Kidney (tissue), 14 donors: ENCODE data around the gene SORCS2. TPM values are rescaled to one million over a fixed set of nuclear protein-coding genes. Genes with fewer than 3 reads are reported as not detected.

Experiments
- DNase-seq, 5 donors: peaks; one replicate each; pipeline ENCODE4 v3.0.0-alpha.2; 2013 to 2020
- FAIRE-seq: peaks from 2 replicates; lab custom pipeline; 2012; peaks lifted over from hg19 to GRCh38; lab: Jason Lieb, UNC
- H3K27ac ChIP-seq, 2 donors: one replicate each; pipeline ENCODE4 v1.7.0; 2013; ENCODE audit warnings: low read depth in 2 of 2, low read length in 2 of 2, inconsistent platforms in 1 of 2
- H3K27me3 ChIP-seq: one replicate; pipeline ENCODE4 v1.7.1; 2013; ENCODE audit warnings: low read length, inconsistent platforms; ENCODE audit not compliant: control insufficient read depth, insufficient read depth
- H3K36me3 ChIP-seq, 3 donors: one replicate each; pipeline versions ENCODE4 v1.7.0 to v1.7.1; 2013; ENCODE audit warnings: low read length in 3 of 3, control low read depth in 1 of 3, inconsistent platforms in 1 of 3; ENCODE audit not compliant: insufficient read depth in 3 of 3, control insufficient read depth in 2 of 3
- H3K4me1 ChIP-seq, 3 donors: one replicate each; pipeline versions ENCODE4 v1.7.0 to v1.7.1; 2013; ENCODE audit warnings: low read length in 3 of 3, inconsistent platforms in 1 of 3, low read depth in 1 of 3; ENCODE audit not compliant: control insufficient read depth in 2 of 3, insufficient read depth in 2 of 3
- H3K4me3 ChIP-seq, 3 donors: one replicate each; pipeline versions ENCODE4 v1.7.0 to v1.8.1; 2013; ENCODE audit warnings: low read length in 3 of 3, control low read depth in 1 of 3, inconsistent platforms in 1 of 3
- H3K9ac ChIP-seq, 3 donors: one replicate each; pipeline versions ENCODE4 v1.7.0 to v1.7.1; 2013; ENCODE audit warnings: low read length in 3 of 3, control low read depth in 1 of 3, inconsistent platforms in 1 of 3
- H3K9me3 ChIP-seq, 3 donors: one replicate each; pipeline versions ENCODE4 v1.7.0 to v1.7.1; 2013; ENCODE audit warnings: low read length in 3 of 3, control low read depth in 1 of 3, inconsistent platforms in 1 of 3; ENCODE audit not compliant: control insufficient read depth in 2 of 3, insufficient read depth in 1 of 3
- CTCF ChIP-seq: IDR thresholded peaks from 3 replicates; pipeline ENCODE4 v1.5.1; 2012; ENCODE audit warnings: mild to moderate bottlenecking, moderate library complexity, borderline replicate concordance; ENCODE audit not compliant: insufficient read depth; ENCODE audit errors: extremely low read depth
- intact Hi-C: fragments of 100-400 bp; cut with DNase I; formaldehyde crosslinking; loops from one replicate; pipeline ENCODE4 v1.11.1; 2022
- polyA plus RNA-seq: library from polyadenylated mRNA; stranded (reverse); fragments of 350-450 nt; fragmentation: Illumina TruSeq; extraction: RNeasy Lipid Tissue Mini Kit (QIAGEN cat#74804); gene quantifications from one replicate; pipeline ENCODE4 v1.2.3, GENCODE V29; 2014; ENCODE audit warnings: low read depth, low replicate concordance; ENCODE audit not compliant: insufficient read depth
- total RNA-seq: library from RNA; stranded (reverse); fragmentation: NEBNext Ultra II Directional; extraction: Animal tissue kit (Norgen Biotek cat#: 25700); gene quantifications from one replicate; pipeline ENCODE4 v1.2.1, GENCODE V29; 2021
- donor health status: control.
- donor health status: control.
- donor health status: control.
- donor health status: control.
- donor health status: control.
- donor health status: DM: yes; HTN: yes; CAD: no.
- donor health status: Normal renal cell carcinoma (clear cell type).

SORCS2 gene
- total and polyA plus RNA-seq, 2 donors from 2014 or later = 6.1 to 9.1 TPM

GRCh38 chr4:7238300-7238960, 46.1 kb downstream of the SORCS2 start:
- H3K4me1 ChIP-seq = no peaks in the 10 kb centered on the region
- H3K36me3 ChIP-seq = no peaks in the 10 kb centered on the region
- no peak overlapping the region for H3K27ac ChIP-seq
- DNase-seq = peak in 1 of 5 donors; percentile 59
- no peak overlapping the region for H3K4me3 ChIP-seq
- no peak overlapping the region for H3K9ac ChIP-seq
- intact Hi-C loops = no loop called here
- no peak for FAIRE-seq
- TF ChIP-seq CTCF = no peak
- no peaks in the 10 kb centered on the region for H3K27me3 ChIP-seq
- H3K9me3 ChIP-seq = no peaks in the 10 kb centered on the region

GRCh38 chr4:7239101-7239820, 46.9 kb downstream of the SORCS2 start:
- no peaks in the 10 kb centered on the region for H3K27me3 ChIP-seq
- H3K9ac ChIP-seq = no peak overlapping the region
- no peaks in the 10 kb centered on the region for H3K9me3 ChIP-seq
- no peak overlapping the region for H3K27ac ChIP-seq
- H3K36me3 ChIP-seq = no peaks in the 10 kb centered on the region
- DNase-seq (peak in 1 of 5 donors; percentile 64), FAIRE-seq (no peak)
- no peak for TF ChIP-seq CTCF
- no peaks in the 10 kb centered on the region for H3K4me1 ChIP-seq
- intact Hi-C loops = no loop called here
- H3K4me3 ChIP-seq = no peak overlapping the region

GRCh38 chr4:7239844-7240243, 47.5 kb downstream of the SORCS2 start:
- no peak overlapping the region for H3K27ac ChIP-seq
- H3K4me3 ChIP-seq = no peak overlapping the region
- intact Hi-C loops = no loop called here
- H3K4me1 ChIP-seq = no peaks in the 10 kb centered on the region
- no peaks in the 10 kb centered on the region for H3K27me3 ChIP-seq
- no peak for TF ChIP-seq CTCF
- DNase-seq (peak in 1 of 5 donors; percentile 49), FAIRE-seq (no peak)
- no peaks in the 10 kb centered on the region for H3K36me3 ChIP-seq
- H3K9ac ChIP-seq = no peak overlapping the region
- no peaks in the 10 kb centered on the region for H3K9me3 ChIP-seq
